HepG2 (cell line): Measurements from ENCODE around the gene SH2D6. TPM values are rescaled to one million over a fixed set of nuclear protein-coding genes. Genes with fewer than 3 reads are reported as not detected.

Source experiments
- ATF1 ChIP-seq: IDR thresholded peaks from 2 replicates; pipeline ENCODE4 v1.6.1; 2016; ENCODE audit warnings: mild to moderate bottlenecking, control low read depth
- BCL3 ChIP-seq: sonication (generic); formaldehyde crosslinking; IDR thresholded peaks from 2 replicates; pipeline ENCODE4 v1.5.1; 2020; ENCODE audit warnings: mild to moderate bottlenecking, missing genetic modification reagents, moderate library complexity
- DRAP1 ChIP-seq: IDR thresholded peaks from 2 replicates; pipeline ENCODE4 v1.6.1; 2016; ENCODE audit warnings: missing genetic modification reagents, missing compliant biosample characterization
- ELF4 ChIP-seq: sonication (generic); formaldehyde crosslinking; IDR thresholded peaks from 2 replicates; pipeline ENCODE4 v1.5.0; 2020; ENCODE audit warnings: missing genetic modification reagents, mild to moderate bottlenecking, moderate library complexity, borderline replicate concordance
- KMT2B ChIP-seq: IDR thresholded peaks from 2 replicates; pipeline ENCODE4 v1.6.1; 2016; ENCODE audit warnings: missing genetic modification reagents, missing compliant biosample characterization
- MEF2D ChIP-seq: sonication (generic); formaldehyde crosslinking; IDR thresholded peaks from 2 replicates; pipeline ENCODE4 v1.5.1; 2020; ENCODE audit warnings: mild to moderate bottlenecking, missing genetic modification reagents
- NFE2L2 ChIP-seq: fragments of 150-350 bp; IDR thresholded peaks from 2 replicates; pipeline ENCODE4 v1.6.1; 2014; ENCODE audit warnings: low read length
- SP5 ChIP-seq: IDR thresholded peaks from 2 replicates; pipeline ENCODE4 v1.6.1; 2016; ENCODE audit warnings: low read depth, borderline replicate concordance
- TAF1 ChIP-seq: sonication (generic); formaldehyde crosslinking; IDR thresholded peaks from 2 replicates; pipeline ENCODE4 v1.4.0; 2020; ENCODE audit warnings: missing genetic modification reagents
- TMF1 ChIP-seq: sonication (generic); formaldehyde crosslinking; IDR thresholded peaks from 2 replicates; pipeline ENCODE4 v1.8.1; 2022; ENCODE audit warnings: low read depth, missing genetic modification reagents
- ZBED4 ChIP-seq: sonication (generic); formaldehyde crosslinking; IDR thresholded peaks from 2 replicates; pipeline ENCODE4 v1.4.0; 2020; ENCODE audit warnings: missing genetic modification reagents, borderline replicate concordance
- ZHX2 ChIP-seq, 2 experiments: sonication (generic) in 1 of 2; formaldehyde crosslinking in 1 of 2; IDR thresholded peaks; 2 replicates each; pipeline versions ENCODE4 v1.6.1 to v1.9.0; 2014 to 2022; ENCODE audit warnings: antibody characterized with exemption in 1 of 2, borderline replicate concordance in 1 of 2, inconsistent platforms in 1 of 2, low read depth in 1 of 2, missing genetic modification reagents in 1 of 2
- ZNF441 ChIP-seq: sonication (generic); formaldehyde crosslinking; IDR thresholded peaks from 2 replicates; pipeline ENCODE4 v1.7.0; 2021; ENCODE audit warnings: missing genetic modification reagents, borderline replicate concordance
- ZNF503 ChIP-seq: sonication (generic); formaldehyde crosslinking; IDR thresholded peaks from 2 replicates; pipeline ENCODE4 v1.4.0; 2020; ENCODE audit warnings: missing genetic modification reagents
- ZNF572 ChIP-seq: sonication (generic); formaldehyde crosslinking; IDR thresholded peaks from 2 replicates; pipeline ENCODE4 v1.5.1; 2020; ENCODE audit warnings: mild to moderate bottlenecking, missing genetic modification reagents
- ZNF776 ChIP-seq: sonication (generic); formaldehyde crosslinking; IDR thresholded peaks from 2 replicates; pipeline ENCODE4 v1.4.0; 2020; ENCODE audit warnings: mild to moderate bottlenecking, missing genetic modification reagents
- polyA plus RNA-seq, 8 experiments: library from polyadenylated mRNA; depleted of rRNA in 3 of 8; stranded (reverse) in 7 of 8; unstranded in 1 of 8; fragments of >200 nt; fragmentation: Illumina TruSeq in 4 of 8; extraction: Trizol in 4 of 8; gene quantifications; 2 replicates each; pipeline versions ENCODE4 v1.2.1 to v1.2.3, GENCODE V29; 2011 to 2016; ENCODE audit warnings: low read depth in 4 of 8, missing spikeins in 1 of 8, mixed read lengths in 1 of 8; ENCODE audit not compliant: insufficient read depth in 1 of 8
- total RNA-seq, 5 experiments: library from RNA; depleted of rRNA; stranded (reverse); fragments of >200 nt; fragmentation: Illumina TruSeq; extraction: Trizol; gene quantifications; 2 replicates each; pipeline ENCODE4 v1.2.3, GENCODE V29; 2016; ENCODE audit warnings: low read depth in 1 of 5

The SH2D6 gene
- total and polyA plus RNA-seq, 2 of the 13 experiments (the other 11 are each of a cell fraction or from before 2014, with no cell fraction given), result 0.11 to 0.26 TPM

- TF ChIP-seq ZNF503 (CRISPR knock-in tag), result no peak
- TF ChIP-seq MEF2D (CRISPR knock-in tag), result no peak
- TF ChIP-seq BCL3 (CRISPR knock-in tag), result no peak
- TF ChIP-seq ATF1 (CRISPR knock-in tag), result no peak
- TF ChIP-seq DRAP1 (CRISPR knock-in tag), result no peak
- TF ChIP-seq TAF1 (CRISPR knock-in tag), result 0 out of 2 replicates have a peak, but pooled peaks have one; percentile 13
- peak; percentile 39; the same call in 1 of the 2 replicates for TF ChIP-seq ZNF572 (CRISPR knock-in tag)
- TF ChIP-seq ZHX2 (IDR thresholded peaks at IDR 0.05; ENCODE audit: low read depth), result no peak
- no peak for TF ChIP-seq ZHX2 (CRISPR knock-in tag; IDR thresholded peaks at IDR 0.05; ENCODE audit: borderline replicate concordance)
- no peak for TF ChIP-seq ZNF441
- no peak; the same call in 1 of the 2 replicates for TF ChIP-seq TMF1 (CRISPR knock-in tag)
- TF ChIP-seq NFE2L2, result no peak
- no peak for TF ChIP-seq ZNF776
- TF ChIP-seq ELF4 (CRISPR knock-in tag), result peak; percentile 20; the same call in 1 of the 2 replicates
- TF ChIP-seq SP5 (CRISPR knock-in tag), result no peak
- TF ChIP-seq KMT2B (CRISPR knock-in tag), result no peak
- peak; percentile 46 for TF ChIP-seq ZBED4 (CRISPR knock-in tag)
Measured at GRCh38 chr2:85419009-85419675, 628 bp downstream of the SH2D6 start (continued).
